ENCODE data around the gene C1orf116. TPM values are rescaled to one million over a fixed set of nuclear protein-coding genes. Genes with fewer than 3 reads are reported as not detected.
A peak's percentile ranks its signal among the peaks of the same experiment; 100 is the strongest.

Gene C1orf116
- total and polyA plus RNA-seq, 10 of the 15 experiments (the other 5 are each of a cell fraction or from before 2014, with no cell fraction given), result 0.01 to 0.08 TPM; not detected in 8

DNA sequence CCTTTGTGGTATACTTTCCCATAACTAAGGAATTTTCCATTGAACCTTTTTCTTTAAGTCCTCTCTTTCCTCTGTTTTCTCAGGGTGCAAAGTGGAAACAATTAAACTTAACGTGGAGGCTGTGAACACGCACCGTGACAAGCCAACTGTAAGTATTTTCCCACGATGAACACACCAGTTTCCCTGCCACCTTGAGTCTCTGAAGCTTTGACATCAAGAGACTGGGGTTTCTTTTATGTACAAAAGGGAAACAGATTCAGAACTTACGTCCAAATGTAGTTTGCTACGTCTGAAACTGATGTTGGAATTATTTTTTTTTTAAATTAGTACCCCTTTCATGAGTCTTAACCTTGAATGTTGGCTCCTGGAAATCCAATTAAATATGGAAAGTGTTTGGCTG, 38.9 kb upstream of the C1orf116 start:
- Histone ChIP-seq H3K9me3 (replicated peaks; ENCODE audit: control insufficient read depth, insufficient read depth, low read length) (no peaks in the 10 kb centered on the region), H3K4me1 (ENCODE audit: control insufficient read depth, insufficient read depth, low read length) (peaks cover 12% of the 10 kb centered on the region), H3K36me3 (ENCODE audit: control insufficient read depth in 2 of 2, insufficient read depth in 2 of 2, low read length in 1 of 2) (no peaks in the 10 kb centered on the region), H3K79me2 (ENCODE audit: control insufficient read depth, insufficient read depth, low read length) (no peaks in the 10 kb centered on the region), H4K20me1 (ENCODE audit: control insufficient read depth, insufficient read depth) (no peaks in the 10 kb centered on the region), H3K9ac (ENCODE audit: control insufficient read depth, insufficient read depth, low read length) (no peak overlapping the region), H3K4me3 (no peak overlapping the region), H3K27ac (ENCODE audit: control insufficient read depth, insufficient read depth) (no peak overlapping the region), H3K27me3 (replicated peaks in 1 of 2; ENCODE audit: control insufficient read depth in 2 of 2, insufficient read depth in 2 of 2, low read length in 1 of 2) (no peaks in the 10 kb centered on the region), H2AFZ (ENCODE audit: control insufficient read depth, low read depth, low read length) (no peak overlapping the region), H3K4me2 (ENCODE audit: control insufficient read depth, insufficient read depth) (no peak overlapping the region)
- no peak for DNase-seq (ENCODE audit: low read depth, low spot score)
- in situ Hi-C loops (cut with MboI), result no loop called here
- no peak for ATAC-seq
- ChIA-PET RAD21 (ENCODE audit: unreplicated experiment) (interaction anchor here (1.0 to 1.5 kb wide), 3 partner anchors 139 to 360 kb away, joined by 3 to 4 read pairs (median 3); no protein-coding TSS in a partner anchor), POLR2A (interaction anchor here (0.6 to 0.9 kb wide), 2 partner anchors 18 to 250 kb away, joined by 4 read pairs; partner anchors contain the start of gene PFKFB2), SMC1A (ENCODE audit: uncharacterized antibody, unreplicated experiment) (interaction anchor here (0.8 to 7.7 kb wide), 5 partner anchors 9 to 421 kb away, joined by 3 to 66 read pairs (median 3); partner anchors contain the start of gene YOD1), CTCF (interaction anchor here (0.7 to 10.2 kb wide), 7 partner anchors 9 to 428 kb away, joined by 3 to 131 read pairs (median 5); partner anchors contain the start of genes PFKFB2 and YOD1)
- WGBS (ENCODE audit: insufficient coverage, insufficient replicate concordance, low lambda C conversion rate, missing lambda C conversion rate), result 89% methylated on average over 6 of the region's 6 CpGs
- TF ChIP-seq RELA (IDR thresholded peaks at IDR 0.05; ENCODE audit: borderline replicate concordance, partially characterized antibody), result no peak
- no peak for TF ChIP-seq EP300 (IDR thresholded peaks at IDR 0.05; ENCODE audit: borderline replicate concordance in 1 of 2, control insufficient read depth in 1 of 2, low read depth in 2 of 2, low read length in 2 of 2)
- TF ChIP-seq POLR2AphosphoS2 (IDR thresholded peaks at IDR 0.05; ENCODE audit: low read depth, low read length), result no peak
- no peak for TF ChIP-seq ZNF207 (IDR thresholded peaks at IDR 0.05; ENCODE audit: borderline replicate concordance)
- no peak for FAIRE-seq
- BruUV-seq (replicated peaks), result no TSS peak
- intact Hi-C loops (cut with micrococcal nuclease; ENCODE audit: unreplicated experiment), result no loop called here

DNA sequence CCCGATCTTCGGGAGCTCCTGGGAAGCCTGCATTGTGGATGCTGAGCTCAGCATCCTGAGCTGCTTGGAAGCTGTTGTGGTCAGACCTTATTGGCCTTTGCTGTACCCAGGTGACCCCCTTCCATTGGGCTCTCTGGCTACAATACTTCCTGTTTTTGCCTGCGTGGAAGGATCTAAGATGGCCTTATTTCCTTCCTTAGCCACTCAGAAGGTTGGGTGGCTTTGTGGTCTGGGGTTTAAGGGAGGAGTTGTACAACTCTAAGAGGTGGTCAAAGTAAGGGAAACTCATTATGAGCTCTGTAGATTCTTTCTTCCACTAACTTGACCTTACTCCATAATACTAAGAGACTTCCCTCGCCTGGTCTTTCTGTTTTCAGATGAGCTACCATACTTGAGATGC, 38.3 kb upstream of the C1orf116 start:
- intact Hi-C loops (cut with micrococcal nuclease; ENCODE audit: unreplicated experiment) (no loop called here), in situ Hi-C loops (cut with MboI) (no loop called here)
- Histone ChIP-seq H3K79me2 (ENCODE audit: control insufficient read depth, insufficient read depth, low read length) (no peaks in the 10 kb centered on the region), H3K27me3 (replicated peaks in 1 of 2; ENCODE audit: control insufficient read depth in 2 of 2, insufficient read depth in 2 of 2, low read length in 1 of 2) (no peaks in the 10 kb centered on the region), H2AFZ (ENCODE audit: control insufficient read depth, low read depth, low read length) (no peak overlapping the region), H3K9ac (ENCODE audit: control insufficient read depth, insufficient read depth, low read length) (no peak overlapping the region), H3K4me2 (ENCODE audit: control insufficient read depth, insufficient read depth) (no peak overlapping the region), H3K36me3 (ENCODE audit: control insufficient read depth in 2 of 2, insufficient read depth in 2 of 2, low read length in 1 of 2) (no peaks in the 10 kb centered on the region), H3K4me1 (ENCODE audit: control insufficient read depth, insufficient read depth, low read length) (peaks cover 12% of the 10 kb centered on the region), H4K20me1 (ENCODE audit: control insufficient read depth, insufficient read depth) (no peaks in the 10 kb centered on the region), H3K4me3 (no peak overlapping the region), H3K9me3 (replicated peaks; ENCODE audit: control insufficient read depth, insufficient read depth, low read length) (no peaks in the 10 kb centered on the region), H3K27ac (ENCODE audit: control insufficient read depth, insufficient read depth) (no peak overlapping the region)
- ChIA-PET SMC1A (ENCODE audit: uncharacterized antibody, unreplicated experiment) (interaction anchor here (0.8 to 7.7 kb wide), 6 partner anchors 10 to 422 kb away, joined by 3 to 66 read pairs (median 4); partner anchors contain the start of gene YOD1), POLR2A (interaction anchor here (0.5 to 0.9 kb wide), 3 partner anchors 18 to 250 kb away, joined by 3 to 4 read pairs (median 4); partner anchors contain the start of gene PFKFB2), RAD21 (ENCODE audit: unreplicated experiment) (interaction anchor here (1.0 to 1.5 kb wide), 2 partner anchors 138 to 336 kb away, joined by 3 to 4 read pairs; no protein-coding TSS in a partner anchor), CTCF (interaction anchor here (0.7 to 10.2 kb wide), 7 partner anchors 10 to 429 kb away, joined by 3 to 131 read pairs (median 5); partner anchors contain the start of genes PFKFB2 and YOD1)
- DNase-seq (ENCODE audit: low read depth, low spot score), result no peak
- no peak; the same call in 2 of the 3 replicates for ATAC-seq
- FAIRE-seq, result no peak
- 78% methylated on average over 4 of the region's 4 CpGs for WGBS (ENCODE audit: insufficient coverage, insufficient replicate concordance, low lambda C conversion rate, missing lambda C conversion rate)
- no TSS peak for BruUV-seq (replicated peaks)
- TF ChIP-seq SP1 (IDR thresholded peaks at IDR 0.05; ENCODE audit: low read depth, low read length), result no peak
- TF ChIP-seq, protein P1, sequence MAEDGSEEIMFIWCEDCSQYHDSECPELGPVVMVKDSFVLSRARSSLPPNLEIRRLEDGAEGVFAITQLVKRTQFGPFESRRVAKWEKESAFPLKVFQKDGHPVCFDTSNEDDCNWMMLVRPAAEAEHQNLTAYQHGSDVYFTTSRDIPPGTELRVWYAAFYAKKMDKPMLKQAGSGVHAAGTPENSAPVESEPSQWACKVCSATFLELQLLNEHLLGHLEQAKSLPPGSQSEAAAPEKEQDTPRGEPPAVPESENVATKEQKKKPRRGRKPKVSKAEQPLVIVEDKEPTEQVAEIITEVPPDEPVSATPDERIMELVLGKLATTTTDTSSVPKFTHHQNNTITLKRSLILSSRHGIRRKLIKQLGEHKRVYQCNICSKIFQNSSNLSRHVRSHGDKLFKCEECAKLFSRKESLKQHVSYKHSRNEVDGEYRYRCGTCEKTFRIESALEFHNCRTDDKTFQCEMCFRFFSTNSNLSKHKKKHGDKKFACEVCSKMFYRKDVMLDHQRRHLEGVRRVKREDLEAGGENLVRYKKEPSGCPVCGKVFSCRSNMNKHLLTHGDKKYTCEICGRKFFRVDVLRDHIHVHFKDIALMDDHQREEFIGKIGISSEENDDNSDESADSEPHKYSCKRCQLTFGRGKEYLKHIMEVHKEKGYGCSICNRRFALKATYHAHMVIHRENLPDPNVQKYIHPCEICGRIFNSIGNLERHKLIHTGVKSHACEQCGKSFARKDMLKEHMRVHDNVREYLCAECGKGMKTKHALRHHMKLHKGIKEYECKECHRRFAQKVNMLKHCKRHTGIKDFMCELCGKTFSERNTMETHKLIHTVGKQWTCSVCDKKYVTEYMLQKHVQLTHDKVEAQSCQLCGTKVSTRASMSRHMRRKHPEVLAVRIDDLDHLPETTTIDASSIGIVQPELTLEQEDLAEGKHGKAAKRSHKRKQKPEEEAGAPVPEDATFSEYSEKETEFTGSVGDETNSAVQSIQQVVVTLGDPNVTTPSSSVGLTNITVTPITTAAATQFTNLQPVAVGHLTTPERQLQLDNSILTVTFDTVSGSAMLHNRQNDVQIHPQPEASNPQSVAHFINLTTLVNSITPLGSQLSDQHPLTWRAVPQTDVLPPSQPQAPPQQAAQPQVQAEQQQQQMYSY (CRISPR knock-in tag; IDR thresholded peaks at IDR 0.05), result no peak
- TF ChIP-seq LARP7 (IDR thresholded peaks at IDR 0.05), result no peak
- TF ChIP-seq RUNX3 (IDR thresholded peaks at IDR 0.05; ENCODE audit: low read length), result peak; percentile 33
